Adrenal gland (tissue), 5 donors: ENCODE results near the gene ENC1.
"Not testable (repeated sequence)": the region's sequence is repeated elsewhere in the genome, so short reads cannot be mapped to it uniquely, and the experiment has no call there.

Experiments
- CTCF ChIP-seq, 6 experiments: fragments of 450-650 bp in 4 of 6; fragments of 200-600 bp in 2 of 6; sonication (generic) in 1 of 6; IDR thresholded peaks; 1 replicate in 5 of 6; 2 replicates in 1 of 6; pipeline versions ENCODE4 v1.5.1 to v1.8.0; 2016 to 2021; ENCODE audit warnings: antibody characterized with exemption in 6 of 6, mild to moderate bottlenecking in 2 of 6, moderate library complexity in 1 of 6
- POLR2A ChIP-seq, 2 donors: fragments of 450-650 bp; IDR thresholded peaks; one replicate each; pipeline ENCODE4 v1.6.1; 2017; ENCODE audit warnings: antibody characterized with exemption in 2 of 2, mild to moderate bottlenecking in 2 of 2, moderate library complexity in 1 of 2
- donor health status: DM: no; HTN: no; CAD: no.

- TF ChIP-seq CTCF, POLR2A (IDR thresholded peaks at IDR 0.05): not testable (repeated sequence)
Observed at GRCh38 chr5:74676466-74676865, 35.9 kb upstream of the ENC1 start.
